ENCODE data around the gene CREB3L1. TPM values are rescaled to one million over a fixed set of nuclear protein-coding genes. Genes with fewer than 3 reads are reported as not detected.

Gene CREB3L1
- total RNA-seq, 6 experiments from 2014 or later, result 0.07 to 0.37 (median 0.24) TPM

GRCh38 chr11:46353698-46354097 lies 76.2 kb downstream of the CREB3L1 start:
- peaks cover 0 to 6% (median 3%) of the 10 kb centered on the region in 4 donors for H3K4me1 ChIP-seq
- H3K9me3 ChIP-seq, result no peaks in the 10 kb centered on the region
- no peak for TF ChIP-seq CTCF (IDR thresholded peaks at IDR 0.05)
- TF ChIP-seq POLR2A (IDR thresholded peaks at IDR 0.05), result no peak
- H3K36me3 ChIP-seq, result no peaks in the 10 kb centered on the region
- intact Hi-C loops (cut with DNase I), result no loop called here
- DNase-seq (no peak), ATAC-seq (no peak)
- no CpG with 5 or more reads among the region's 9 CpGs for WGBS (ENCODE audit: insufficient coverage, low coverage, low lambda C conversion rate, missing lambda C conversion rate)
- H3K4me3 ChIP-seq, result no peak overlapping the region
- no peak overlapping the region for H3K27ac ChIP-seq
- no peaks in the 10 kb centered on the region for H3K27me3 ChIP-seq

- no peaks in the 10 kb centered on the region for H3K27me3 ChIP-seq
- no peak overlapping the region for H3K27ac ChIP-seq
- H3K4me1 ChIP-seq, result no peaks in the 10 kb centered on the region
- DNase-seq, result no peak
- H3K4me3 ChIP-seq, result no peak overlapping the region
- WGBS (ENCODE audit: insufficient coverage, low coverage, low lambda C conversion rate, missing lambda C conversion rate), result 40% methylated on average over 1 of the region's 7 CpGs
- no peak for TF ChIP-seq POLR2A (IDR thresholded peaks at IDR 0.05)
- TF ChIP-seq CTCF (IDR thresholded peaks at IDR 0.05), result no peak
- no peak for ATAC-seq
- H3K36me3 ChIP-seq, result no peaks in the 10 kb centered on the region
- intact Hi-C loops (cut with DNase I), result no loop called here
- H3K9me3 ChIP-seq, result no peaks in the 10 kb centered on the region
Observed at GRCh38 chr11:46356924-46357482, 79.5 kb downstream of the CREB3L1 start.

GRCh38 chr11:46357483-46357936 lies 80.0 kb downstream of the CREB3L1 start:
- WGBS (ENCODE audit: insufficient coverage, low coverage, low lambda C conversion rate, missing lambda C conversion rate), result 78% methylated on average over 10 of the region's 11 CpGs
- DNase-seq, result peak in 1 of 3 donors; percentile 57
- H3K27ac ChIP-seq, result no peak overlapping the region

GRCh38 chr11:46359953-46360352 lies 82.5 kb downstream of the CREB3L1 start:
- H3K9me3 ChIP-seq, result no peaks in the 10 kb centered on the region
- no peaks in the 10 kb centered on the region for H3K4me1 ChIP-seq
- H3K36me3 ChIP-seq, result no peaks in the 10 kb centered on the region
- intact Hi-C loops (cut with DNase I), result no loop called here
- ATAC-seq (no peak), DNase-seq (no peak)
- no peak overlapping the region for H3K4me3 ChIP-seq
- TF ChIP-seq POLR2A (IDR thresholded peaks at IDR 0.05) (no peak), CTCF (IDR thresholded peaks at IDR 0.05) (no peak)
- WGBS (ENCODE audit: insufficient coverage, low coverage, low lambda C conversion rate, missing lambda C conversion rate), result 50% methylated on average over 1 of the region's 1 CpG
- H3K27ac ChIP-seq, result no peak overlapping the region
- H3K27me3 ChIP-seq, result no peaks in the 10 kb centered on the region

More at GRCh38 chr11:46357483-46357936, 80.0 kb downstream of the CREB3L1 start:
- no peaks in the 10 kb centered on the region for H3K36me3 ChIP-seq
- H3K27me3 ChIP-seq, result no peaks in the 10 kb centered on the region
- no peaks in the 10 kb centered on the region for H3K4me1 ChIP-seq
- TF ChIP-seq CTCF (IDR thresholded peaks at IDR 0.05), result no peak
- no peak for TF ChIP-seq POLR2A (IDR thresholded peaks at IDR 0.05)
- no peak for ATAC-seq
- H3K4me3 ChIP-seq, result no peak overlapping the region
- no peaks in the 10 kb centered on the region for H3K9me3 ChIP-seq
- intact Hi-C loops (cut with DNase I), result no loop called here

Data from right lobe of liver (tissue), 6 donors.